ENCODE measurements around the gene FADS6. TPM values are rescaled to one million over a fixed set of nuclear protein-coding genes. Genes with fewer than 3 reads are reported as not detected.

Gene FADS6
- total RNA-seq, 1 experiment from 2014 or later = not detected

DNA sequence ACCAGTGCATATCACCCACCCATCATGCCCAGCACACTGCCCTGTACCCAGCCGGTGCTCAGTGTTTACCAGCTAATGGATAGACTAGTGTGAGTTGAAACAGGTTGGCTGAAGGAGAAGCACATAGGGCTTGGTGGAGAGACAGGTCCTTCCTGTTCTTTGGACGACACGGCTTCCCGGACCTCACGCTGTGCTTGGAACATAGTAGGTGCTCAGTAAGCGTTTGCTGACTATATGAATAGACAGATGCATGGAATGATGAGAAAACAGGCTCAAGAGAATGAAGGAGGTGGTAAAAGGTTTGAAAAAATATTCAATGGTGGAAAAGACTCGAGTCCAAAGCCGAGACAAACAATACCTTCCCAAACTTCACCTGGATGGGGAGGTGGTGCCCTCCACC is 6.8 kb upstream of the FADS6 start:
- TF ChIP-seq SIN3A (IDR thresholded peaks at IDR 0.05; ENCODE audit: borderline replicate concordance, insufficient read depth, low read depth, low read length) = no peak
- TF ChIP-seq POLR2AphosphoS5 (IDR thresholded peaks at IDR 0.05; ENCODE audit: low read depth, low read length) = no peak
- TF ChIP-seq TCF7L2 (IDR thresholded peaks at IDR 0.05; ENCODE audit: low read depth, low read length) = no peak
- no peak overlapping the region for H3K4me3 ChIP-seq (ENCODE audit: low read depth in 2 of 2, low read length in 2 of 2)
- no peak for DNase-seq (ENCODE audit: low read depth, low spot score)
- ChIA-PET CTCF (no interaction called here), POLR2A (no interaction called here)
- no peaks in the 10 kb centered on the region for H3K9me3 ChIP-seq (ENCODE audit: control insufficient read depth, insufficient read depth, low read depth, low read length)
- ATAC-seq = no peak
- no peaks in the 10 kb centered on the region for H3K4me1 ChIP-seq (ENCODE audit: control insufficient read depth, insufficient read depth, low read length)
- in situ Hi-C loops (cut with HindIII; ENCODE audit: low pct_unique_long_range_greater_than_20kb, low sequenced_read_pairs) (no loop called here), intact Hi-C loops (cut with micrococcal nuclease; ENCODE audit: unreplicated experiment) (no loop called here)
- H3K27me3 ChIP-seq (ENCODE audit: control insufficient read depth, insufficient read depth, low read length) = peaks cover under 1% of the 10 kb centered on the region; the same call in 1 of the 2 replicates
- no peak overlapping the region for H3K27ac ChIP-seq (ENCODE audit: low read length)
- no TSS peak for BruUV-seq (replicated peaks)
- H3K36me3 ChIP-seq (ENCODE audit: control insufficient read depth, insufficient read depth, low read length) = no peaks in the 10 kb centered on the region

DNA sequence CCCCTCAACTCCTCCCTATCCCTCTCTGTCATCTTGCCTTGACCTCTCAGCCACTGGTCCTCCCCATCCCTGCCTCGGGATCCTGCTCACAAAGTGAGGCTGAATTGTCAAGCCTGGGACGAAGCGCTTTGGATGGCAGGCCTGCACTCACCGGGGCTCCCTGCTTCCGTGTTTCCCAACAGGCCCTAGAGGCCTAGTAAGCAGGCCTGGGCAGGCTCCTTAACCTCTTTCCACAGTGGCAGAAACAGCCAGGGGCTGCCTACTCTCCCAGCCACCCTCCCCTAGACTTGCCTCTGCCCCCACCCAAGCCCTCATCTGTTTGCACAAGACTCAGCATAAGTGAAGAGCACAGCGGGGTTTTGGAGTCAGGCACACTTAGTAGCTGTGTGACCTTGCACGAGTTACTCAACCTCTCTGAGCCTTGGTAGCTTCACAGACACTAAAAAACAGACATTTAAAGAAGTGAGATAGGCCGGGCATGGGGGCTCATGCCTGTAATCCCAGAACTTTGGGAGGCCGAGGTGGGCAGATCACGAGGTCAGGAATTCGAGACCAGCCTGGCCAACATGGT is 5.0 kb upstream of the FADS6 start:
- no TSS peak for BruUV-seq (replicated peaks)
- no peak for DNase-seq (ENCODE audit: low read depth, low spot score)
- POLR2A ChIA-PET = no interaction called here

More for the DNA sequence above, 5.0 kb upstream of the FADS6 start:
- CTCF ChIA-PET = interaction anchor here (0.5 kb wide), 1 partner anchor 62 kb away, joined by 5 read pairs; no protein-coding TSS in a partner anchor
- in situ Hi-C loops (cut with HindIII; ENCODE audit: low pct_unique_long_range_greater_than_20kb, low sequenced_read_pairs) (no loop called here), intact Hi-C loops (cut with micrococcal nuclease; ENCODE audit: unreplicated experiment) (no loop called here)
- Histone ChIP-seq H3K9me3 (ENCODE audit: control insufficient read depth, insufficient read depth, low read depth, low read length) (no peaks in the 10 kb centered on the region), H3K27ac (ENCODE audit: low read length) (no peak overlapping the region), H3K36me3 (ENCODE audit: control insufficient read depth, insufficient read depth, low read length) (no peaks in the 10 kb centered on the region), H3K4me3 (ENCODE audit: low read depth in 2 of 2, low read length in 2 of 2) (no peak overlapping the region), H3K4me1 (ENCODE audit: control insufficient read depth, insufficient read depth, low read length) (no peaks in the 10 kb centered on the region), H3K27me3 (ENCODE audit: control insufficient read depth, insufficient read depth, low read length) (peaks cover 12% of the 10 kb centered on the region)
- ATAC-seq = no peak
- no peak for TF ChIP-seq SIN3A (IDR thresholded peaks at IDR 0.05; ENCODE audit: borderline replicate concordance, insufficient read depth, low read depth, low read length)
- no peak for TF ChIP-seq CTCF (IDR thresholded peaks at IDR 0.05)
- TF ChIP-seq, protein P1, sequence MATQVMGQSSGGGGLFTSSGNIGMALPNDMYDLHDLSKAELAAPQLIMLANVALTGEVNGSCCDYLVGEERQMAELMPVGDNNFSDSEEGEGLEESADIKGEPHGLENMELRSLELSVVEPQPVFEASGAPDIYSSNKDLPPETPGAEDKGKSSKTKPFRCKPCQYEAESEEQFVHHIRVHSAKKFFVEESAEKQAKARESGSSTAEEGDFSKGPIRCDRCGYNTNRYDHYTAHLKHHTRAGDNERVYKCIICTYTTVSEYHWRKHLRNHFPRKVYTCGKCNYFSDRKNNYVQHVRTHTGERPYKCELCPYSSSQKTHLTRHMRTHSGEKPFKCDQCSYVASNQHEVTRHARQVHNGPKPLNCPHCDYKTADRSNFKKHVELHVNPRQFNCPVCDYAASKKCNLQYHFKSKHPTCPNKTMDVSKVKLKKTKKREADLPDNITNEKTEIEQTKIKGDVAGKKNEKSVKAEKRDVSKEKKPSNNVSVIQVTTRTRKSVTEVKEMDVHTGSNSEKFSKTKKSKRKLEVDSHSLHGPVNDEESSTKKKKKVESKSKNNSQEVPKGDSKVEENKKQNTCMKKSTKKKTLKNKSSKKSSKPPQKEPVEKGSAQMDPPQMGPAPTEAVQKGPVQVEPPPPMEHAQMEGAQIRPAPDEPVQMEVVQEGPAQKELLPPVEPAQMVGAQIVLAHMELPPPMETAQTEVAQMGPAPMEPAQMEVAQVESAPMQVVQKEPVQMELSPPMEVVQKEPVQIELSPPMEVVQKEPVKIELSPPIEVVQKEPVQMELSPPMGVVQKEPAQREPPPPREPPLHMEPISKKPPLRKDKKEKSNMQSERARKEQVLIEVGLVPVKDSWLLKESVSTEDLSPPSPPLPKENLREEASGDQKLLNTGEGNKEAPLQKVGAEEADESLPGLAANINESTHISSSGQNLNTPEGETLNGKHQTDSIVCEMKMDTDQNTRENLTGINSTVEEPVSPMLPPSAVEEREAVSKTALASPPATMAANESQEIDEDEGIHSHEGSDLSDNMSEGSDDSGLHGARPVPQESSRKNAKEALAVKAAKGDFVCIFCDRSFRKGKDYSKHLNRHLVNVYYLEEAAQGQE (IDR thresholded peaks at IDR 0.05; ENCODE audit: insufficient read depth in 1 of 2, low read depth in 2 of 2, low read length in 1 of 2) = no peak
- no peak for TF ChIP-seq TCF7L2 (IDR thresholded peaks at IDR 0.05; ENCODE audit: low read depth, low read length)
- no peak for TF ChIP-seq POLR2AphosphoS5 (IDR thresholded peaks at IDR 0.05; ENCODE audit: low read depth, low read length)

Data from Panc1 (cell line).